ENCODE results near the gene MIPEP.

- TF ChIP-seq CTCF (IDR thresholded peaks at IDR 0.05; ENCODE audit: poor library complexity, severe bottlenecking) (no peak), EZH2 (IDR thresholded peaks at IDR 0.05; ENCODE audit: borderline replicate concordance, insufficient read depth, low read length, poor library complexity, severe bottlenecking) (no peak), TAF1 (IDR thresholded peaks at IDR 0.05; ENCODE audit: low read depth) (no peak), RAD21 (conservative IDR thresholded peaks at IDR 0.05) (no peak), REST (IDR thresholded peaks at IDR 0.05; ENCODE audit: borderline replicate concordance) (no peak)
Measured at GRCh38 chr13:23758798-23759527, 130.2 kb downstream of the MIPEP start.

Data from neural cell (in vitro differentiated cells).